GM23338 (cell line): Measurements from ENCODE around the gene DACT2. TPM values are rescaled to one million over a fixed set of nuclear protein-coding genes. Genes with fewer than 3 reads are reported as not detected.
A peak's percentile ranks its signal among the peaks of the same experiment; 100 is the strongest.

ENCODE experiments used
- ATAC-seq: fragments of 200-7000 bp; cut with Tn5 transposase; 3 replicates; pipeline ENCODE4 v1.9.1; 2020
- DNase-seq: peaks from one replicate; pipeline ENCODE4 v3.0.0-alpha.2; 2015; ENCODE audit warnings: low spot score
- H2AFZ ChIP-seq: fragments of 200-600 bp; sonication (generic); 2 replicates; pipeline ENCODE4 v1.8.0; 2016; ENCODE audit warnings: antibody characterized with exemption, mild to moderate bottlenecking, moderate library complexity
- H3F3A ChIP-seq: fragments of 200-600 bp; sonication (generic); replicated peaks from 2 replicates; pipeline ENCODE4 v1.8.0; 2017; ENCODE audit warnings: antibody characterized with exemption, mixed run types, low read depth
- H3K27ac ChIP-seq: fragments of 200-600 bp; sonication (generic); 2 replicates; pipeline ENCODE4 v1.6.1; 2016; ENCODE audit warnings: low read depth
- H3K27me3 ChIP-seq: fragments of 200-600 bp; sonication (generic); 2 replicates; pipeline ENCODE4 v1.8.0; 2016; ENCODE audit warnings: mild to moderate bottlenecking, mixed run types, moderate library complexity; ENCODE audit not compliant: insufficient read depth
- H3K36me3 ChIP-seq: fragments of 200-600 bp; sonication (generic); 2 replicates; pipeline ENCODE4 v1.8.0; 2016; ENCODE audit warnings: mild to moderate bottlenecking; ENCODE audit not compliant: insufficient read depth
- H3K4me1 ChIP-seq: fragments of 200-600 bp; sonication (generic); 2 replicates; pipeline ENCODE4 v1.8.0; 2016; ENCODE audit warnings: mild to moderate bottlenecking, moderate library complexity; ENCODE audit not compliant: insufficient read depth
- H3K4me2 ChIP-seq: fragments of 200-600 bp; sonication (generic); 2 replicates; pipeline ENCODE4 v1.7.1; 2017; ENCODE audit warnings: mixed run types
- H3K4me3 ChIP-seq: fragments of 200-600 bp; sonication (generic); 2 replicates; pipeline ENCODE4 v1.6.1; 2016; ENCODE audit warnings: mixed run types
- H3K79me2 ChIP-seq: fragments of 200-600 bp; sonication (generic); replicated peaks from 2 replicates; pipeline ENCODE4 v1.8.0; 2017; ENCODE audit warnings: mild to moderate bottlenecking; ENCODE audit not compliant: insufficient read depth
- H3K9me2 ChIP-seq: fragments of 200-600 bp; sonication (generic); 2 replicates; pipeline ENCODE4 v1.8.0; 2017; ENCODE audit not compliant: insufficient read depth
- H4K20me1 ChIP-seq: fragments of 200-600 bp; sonication (generic); replicated peaks from 2 replicates; pipeline ENCODE4 v1.8.0; 2017; ENCODE audit warnings: mild to moderate bottlenecking; ENCODE audit not compliant: insufficient read depth
- H3K27ac Mint-ChIP-seq: 2 replicates; pipeline ENCODE4 v1.8.0; 2020; ENCODE audit warnings: inconsistent platforms, mild to moderate bottlenecking, moderate library complexity, mixed read lengths
- H3K27me3 Mint-ChIP-seq: 3 replicates; pipeline ENCODE4 v1.8.0; 2022; ENCODE audit warnings: low read depth, mild to moderate bottlenecking, moderate library complexity, mixed read lengths, inconsistent platforms; ENCODE audit not compliant: insufficient read depth, poor library complexity
- H3K36me3 Mint-ChIP-seq: 3 replicates; pipeline ENCODE4 v1.8.0; 2021; ENCODE audit warnings: low read depth, mild to moderate bottlenecking, inconsistent platforms, moderate library complexity, mixed read lengths
- H3K4me1 Mint-ChIP-seq: 3 replicates; pipeline ENCODE4 v1.8.0; 2020; ENCODE audit warnings: mild to moderate bottlenecking, inconsistent platforms, mixed read lengths
- H3K4me3 Mint-ChIP-seq: 3 replicates; pipeline ENCODE4 v1.8.0; 2021; ENCODE audit warnings: moderate library complexity, mild to moderate bottlenecking, inconsistent platforms, mixed read lengths
- H3K9me3 Mint-ChIP-seq: 3 replicates; pipeline ENCODE4 v1.8.0; 2020; ENCODE audit warnings: moderate library complexity, mild to moderate bottlenecking, inconsistent platforms, mixed read lengths
- EZH2phosphoT487 ChIP-seq: fragments of 200-600 bp; sonication (generic); IDR thresholded peaks from one replicate; pipeline ENCODE4 v1.8.1; 2018; ENCODE audit warnings: antibody characterized with exemption; ENCODE audit not compliant: unreplicated experiment
- NANOG ChIP-seq: IDR thresholded peaks from 2 replicates; pipeline ENCODE4 v1.6.1; 2016; ENCODE audit warnings: antibody characterized with exemption, borderline replicate concordance
- POLR2AphosphoS5 ChIP-seq: IDR thresholded peaks from 2 replicates; pipeline ENCODE4 v1.6.1; 2016; ENCODE audit warnings: antibody characterized with exemption, low read depth
- REST ChIP-seq: IDR thresholded peaks from one replicate; pipeline ENCODE4 v1.6.1; 2018; ENCODE audit warnings: antibody characterized with exemption; ENCODE audit not compliant: unreplicated experiment
- STAT1 ChIP-seq: IDR thresholded peaks from one replicate; pipeline ENCODE4 v1.6.1; 2016; ENCODE audit warnings: antibody characterized with exemption; ENCODE audit not compliant: unreplicated experiment
- polyA plus RNA-seq: library from polyadenylated mRNA; unstranded; fragments of >200 nt; fragmentation: Nextera tagmentation; extraction: Ambion mirVana; gene quantifications from 2 replicates; pipeline ENCODE4 v1.2.1, GENCODE V29; 2016
- total RNA-seq: library from RNA; depleted of rRNA; stranded (reverse); fragments of >200 nt; shearing (Covaris generic); gene quantifications from 2 replicates; pipeline ENCODE4 v1.2.3, GENCODE V29; 2014
- TF ChIP-seq, protein P1 (sequence below), 2 experiments: fragments of 200-600 bp in 1 of 2; sonication (generic) in 1 of 2; conservative IDR thresholded peaks; 2 replicates each; pipeline versions ENCODE4 v1.5.1 to v1.6.1; 2016 to 2017; ENCODE audit warnings: antibody characterized with exemption in 2 of 2, low read depth in 2 of 2, mild to moderate bottlenecking in 2 of 2, moderate library complexity in 1 of 2
- TF ChIP-seq, protein P2 (sequence below): IDR thresholded peaks from 2 replicates; pipeline ENCODE4 v1.6.1; 2016; ENCODE audit warnings: antibody characterized with exemption

The DACT2 gene
- total and polyA plus RNA-seq, 2 experiments from 2014 or later, result 1.8 to 10.6 TPM

- Histone ChIP-seq H3K4me2 (no peak overlapping the region), H3K27me3 (no peaks in the 10 kb centered on the region), H3K9me2 (peaks cover 3% of the 10 kb centered on the region; the same call in 1 of the 2 replicates), H3K36me3 (no peaks in the 10 kb centered on the region), H3F3A (no peaks in the 10 kb centered on the region), H2AFZ (peak overlapping the region; percentile 80), H3K27ac (no peak overlapping the region), H3K79me2 (no peaks in the 10 kb centered on the region), H4K20me1 (no peaks in the 10 kb centered on the region), H3K4me3 (no peak overlapping the region), H3K4me1 (no peaks in the 10 kb centered on the region)
- H3K27me3 Mint-ChIP-seq, result peaks cover 5% of the 10 kb centered on the region
- no peak overlapping the region for H3K27ac Mint-ChIP-seq
- DNase-seq, result peak; percentile 73
- peaks cover 2% of the 10 kb centered on the region; the same call in 1 of the 3 replicates for H3K36me3 Mint-ChIP-seq
- no peak overlapping the region for H3K4me3 Mint-ChIP-seq
- H3K4me1 Mint-ChIP-seq, result peaks cover 5% of the 10 kb centered on the region; the same call in 1 of the 3 replicates
- TF ChIP-seq POLR2AphosphoS5, result no peak
- TF ChIP-seq, protein P1, sequence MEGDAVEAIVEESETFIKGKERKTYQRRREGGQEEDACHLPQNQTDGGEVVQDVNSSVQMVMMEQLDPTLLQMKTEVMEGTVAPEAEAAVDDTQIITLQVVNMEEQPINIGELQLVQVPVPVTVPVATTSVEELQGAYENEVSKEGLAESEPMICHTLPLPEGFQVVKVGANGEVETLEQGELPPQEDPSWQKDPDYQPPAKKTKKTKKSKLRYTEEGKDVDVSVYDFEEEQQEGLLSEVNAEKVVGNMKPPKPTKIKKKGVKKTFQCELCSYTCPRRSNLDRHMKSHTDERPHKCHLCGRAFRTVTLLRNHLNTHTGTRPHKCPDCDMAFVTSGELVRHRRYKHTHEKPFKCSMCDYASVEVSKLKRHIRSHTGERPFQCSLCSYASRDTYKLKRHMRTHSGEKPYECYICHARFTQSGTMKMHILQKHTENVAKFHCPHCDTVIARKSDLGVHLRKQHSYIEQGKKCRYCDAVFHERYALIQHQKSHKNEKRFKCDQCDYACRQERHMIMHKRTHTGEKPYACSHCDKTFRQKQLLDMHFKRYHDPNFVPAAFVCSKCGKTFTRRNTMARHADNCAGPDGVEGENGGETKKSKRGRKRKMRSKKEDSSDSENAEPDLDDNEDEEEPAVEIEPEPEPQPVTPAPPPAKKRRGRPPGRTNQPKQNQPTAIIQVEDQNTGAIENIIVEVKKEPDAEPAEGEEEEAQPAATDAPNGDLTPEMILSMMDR (conservative IDR thresholded peaks at IDR 0.05; ENCODE audit: low read depth in 2 of 2), result peak; percentile 71 to 88
- TF ChIP-seq, protein P2, sequence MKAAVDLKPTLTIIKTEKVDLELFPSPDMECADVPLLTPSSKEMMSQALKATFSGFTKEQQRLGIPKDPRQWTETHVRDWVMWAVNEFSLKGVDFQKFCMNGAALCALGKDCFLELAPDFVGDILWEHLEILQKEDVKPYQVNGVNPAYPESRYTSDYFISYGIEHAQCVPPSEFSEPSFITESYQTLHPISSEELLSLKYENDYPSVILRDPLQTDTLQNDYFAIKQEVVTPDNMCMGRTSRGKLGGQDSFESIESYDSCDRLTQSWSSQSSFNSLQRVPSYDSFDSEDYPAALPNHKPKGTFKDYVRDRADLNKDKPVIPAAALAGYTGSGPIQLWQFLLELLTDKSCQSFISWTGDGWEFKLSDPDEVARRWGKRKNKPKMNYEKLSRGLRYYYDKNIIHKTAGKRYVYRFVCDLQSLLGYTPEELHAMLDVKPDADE, result no peak
- TF ChIP-seq REST, result no peak
- no peak for TF ChIP-seq NANOG
- peaks cover 5% of the 10 kb centered on the region; the same call in 2 of the 3 replicates for H3K9me3 Mint-ChIP-seq
- ATAC-seq, result peak; percentile 99
Measured at GRCh38 chr6:168355716-168356522, 36.3 kb upstream of the DACT2 start.

DNA sequence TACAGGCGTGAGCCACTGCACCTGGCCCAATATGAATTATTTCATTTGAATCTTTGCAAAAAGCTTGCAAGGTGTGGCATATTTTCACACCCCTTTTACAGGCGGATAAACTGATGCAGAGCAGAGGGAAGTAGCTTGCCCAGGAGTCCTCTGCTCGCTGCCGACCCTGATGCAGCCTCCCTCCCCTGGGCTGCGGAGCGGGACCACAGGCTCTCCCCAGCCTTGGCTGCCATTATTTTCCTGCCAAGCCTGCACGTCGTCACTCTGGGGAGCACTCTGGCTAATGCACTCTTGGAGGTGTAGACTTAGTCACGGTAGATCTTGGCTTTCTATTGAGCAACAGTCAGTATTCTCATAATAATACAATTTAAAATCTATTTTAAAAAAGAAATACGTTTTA, 34.8 kb upstream of the DACT2 start:
- no peak overlapping the region for H3K4me3 Mint-ChIP-seq
- H3F3A ChIP-seq, result no peaks in the 10 kb centered on the region
- TF ChIP-seq, protein P2, result no peak
- TF ChIP-seq EZH2phosphoT487, result no peak
- no peak for TF ChIP-seq STAT1
- no peak for TF ChIP-seq REST

More for the DNA sequence above, 34.8 kb upstream of the DACT2 start:
- no peaks in the 10 kb centered on the region for H3K36me3 ChIP-seq
- H3K27me3 ChIP-seq, result no peaks in the 10 kb centered on the region
- no peaks in the 10 kb centered on the region for H3K9me3 Mint-ChIP-seq
- H3K4me1 ChIP-seq, result no peaks in the 10 kb centered on the region
- no peak overlapping the region for H3K27ac ChIP-seq
- ATAC-seq, result no peak
- no peak for DNase-seq
- H3K79me2 ChIP-seq, result no peaks in the 10 kb centered on the region
- peaks cover 5% of the 10 kb centered on the region; the same call in 1 of the 3 replicates for H3K4me1 Mint-ChIP-seq
- H3K4me2 ChIP-seq, result no peak overlapping the region
- no peak overlapping the region; the same call in 1 of the 2 replicates for H2AFZ ChIP-seq
- H3K4me3 ChIP-seq, result no peak overlapping the region
- no peaks in the 10 kb centered on the region for H4K20me1 ChIP-seq
- H3K9me2 ChIP-seq, result peaks cover 5% of the 10 kb centered on the region; the same call in 1 of the 2 replicates
- peaks cover 5% of the 10 kb centered on the region for H3K27me3 Mint-ChIP-seq
- H3K36me3 Mint-ChIP-seq, result no peaks in the 10 kb centered on the region; the same call in 2 of the 3 replicates
- H3K27ac Mint-ChIP-seq, result no peak overlapping the region
